ENCODE results near the gene GPR137B.

Gene GPR137B

GRCh38 chr1:236149003-236149595 is 6.8 kb downstream of the GPR137B start:
- in situ Hi-C loops (cut with MboI; ENCODE audit: low pct_unique_long_range_greater_than_20kb, low sequenced_read_pairs, unreplicated experiment), result no loop called here
- TF ChIP-seq CTCF (IDR thresholded peaks at IDR 0.05; ENCODE audit: extremely low read depth, insufficient read depth, missing control alignments), result no peak
- DNase-seq (ENCODE audit: low spot score), result no peak

GRCh38 chr1:236149696-236150228 is 7.4 kb downstream of the GPR137B start:
- in situ Hi-C loops (cut with MboI; ENCODE audit: low pct_unique_long_range_greater_than_20kb, low sequenced_read_pairs, unreplicated experiment), result no loop called here
- no peak for DNase-seq (ENCODE audit: low spot score)
- TF ChIP-seq CTCF (IDR thresholded peaks at IDR 0.05; ENCODE audit: extremely low read depth, insufficient read depth, missing control alignments), result no peak

- in situ Hi-C loops (cut with MboI; ENCODE audit: low pct_unique_long_range_greater_than_20kb, low sequenced_read_pairs, unreplicated experiment), result no loop called here
- no peak for TF ChIP-seq CTCF (IDR thresholded peaks at IDR 0.05; ENCODE audit: extremely low read depth, insufficient read depth, missing control alignments)
- DNase-seq (ENCODE audit: low spot score), result no peak
These were observed 8.1 kb downstream of the GPR137B start for GRCh38 chr1:236150311-236150955.

- no peak for DNase-seq (ENCODE audit: low spot score)
- in situ Hi-C loops (cut with MboI; ENCODE audit: low pct_unique_long_range_greater_than_20kb, low sequenced_read_pairs, unreplicated experiment), result no loop called here
- TF ChIP-seq CTCF (IDR thresholded peaks at IDR 0.05; ENCODE audit: extremely low read depth, insufficient read depth, missing control alignments), result no peak
These were observed 8.6 kb downstream of the GPR137B start for GRCh38 chr1:236150986-236151385.

GRCh38 chr1:236151739-236152424 is 9.5 kb downstream of the GPR137B start:
- no peak for TF ChIP-seq CTCF (IDR thresholded peaks at IDR 0.05; ENCODE audit: extremely low read depth, insufficient read depth, missing control alignments)
- in situ Hi-C loops (cut with MboI; ENCODE audit: low pct_unique_long_range_greater_than_20kb, low sequenced_read_pairs, unreplicated experiment), result no loop called here
- DNase-seq (ENCODE audit: low spot score), result no peak

GRCh38 chr1:236154126-236154525 is 11.8 kb downstream of the GPR137B start:
- no peak for DNase-seq (ENCODE audit: low spot score)
- no peak for TF ChIP-seq CTCF (IDR thresholded peaks at IDR 0.05; ENCODE audit: extremely low read depth, insufficient read depth, missing control alignments)
- in situ Hi-C loops (cut with MboI; ENCODE audit: low pct_unique_long_range_greater_than_20kb, low sequenced_read_pairs, unreplicated experiment), result no loop called here
